MCF 10A (cell line): ENCODE results near the gene ZBTB40. TPM values are rescaled to one million over a fixed set of nuclear protein-coding genes. Genes with fewer than 3 reads are reported as not detected.

Experiments used
- BruUV-seq: library from RNA; stranded (reverse); fragments of 400-500 nt; replicated peaks from 2 replicates; lab custom pipeline; 2021; lab: Mats Ljungman, UMichigan
- CTCF ChIA-PET: fragments of 300-600 bp; sonication (Branson Sonifier 250); formaldehyde crosslinking; extraction: SDS; loops from one replicate; lab custom pipeline; 2021; ENCODE audit warnings: antibody characterized with exemption, inconsistent platforms; lab: Yijun Ruan, JAX
- POLR2A ChIA-PET: fragments of 300-600, 350-650 bp; sonication (Branson Sonifier 250); formaldehyde crosslinking; extraction: SDS; loops from one replicate; lab custom pipeline; 2020; ENCODE audit warnings: antibody characterized with exemption, inconsistent platforms; lab: Yijun Ruan, JAX
- DNase-seq: peaks from one replicate; pipeline ENCODE4 v3.0.0-alpha.2; 2018; ENCODE audit not compliant: unreplicated experiment
- H3K27ac Mint-ChIP-seq: one replicate; pipeline ENCODE4 v1.8.0; 2022; ENCODE audit warnings: mild to moderate bottlenecking, low read depth, mixed read lengths; ENCODE audit not compliant: unreplicated experiment
- H3K27me3 Mint-ChIP-seq: one replicate; pipeline ENCODE4 v1.8.0; 2022; ENCODE audit warnings: mixed read lengths; ENCODE audit not compliant: insufficient read depth, unreplicated experiment
- H3K36me3 Mint-ChIP-seq: one replicate; pipeline ENCODE4 v1.8.0; 2022; ENCODE audit warnings: mild to moderate bottlenecking, moderate library complexity, mixed read lengths; ENCODE audit not compliant: insufficient read depth, unreplicated experiment
- H3K4me1 Mint-ChIP-seq: one replicate; pipeline ENCODE4 v1.8.0; 2022; ENCODE audit warnings: mixed read lengths; ENCODE audit not compliant: insufficient read depth, unreplicated experiment
- H3K4me3 Mint-ChIP-seq: one replicate; pipeline ENCODE4 v1.8.0; 2022; ENCODE audit warnings: mild to moderate bottlenecking, moderate library complexity, mixed read lengths; ENCODE audit not compliant: unreplicated experiment
- H3K9me3 Mint-ChIP-seq: one replicate; pipeline ENCODE4 v1.8.0; 2022; ENCODE audit warnings: mixed read lengths; ENCODE audit not compliant: unreplicated experiment
- CTCF ChIP-seq: fragments of 200-600 bp; IDR thresholded peaks from one replicate; pipeline ENCODE4 v1.8.0; 2022; ENCODE audit warnings: antibody characterized with exemption, mild to moderate bottlenecking; ENCODE audit not compliant: unreplicated experiment
- intact Hi-C: fragments of 100-400 bp; cut with micrococcal nuclease; formaldehyde crosslinking; loops from 2 replicates; pipeline ENCODE4 v1.14.1; 2022
- total RNA-seq: library from RNA; stranded (reverse); gene quantifications from 2 replicates; pipeline ENCODE4 v1.2.3, GENCODE V29; 2022

Gene ZBTB40
- total RNA-seq, 1 experiment from 2014 or later = 20.4 TPM

DNA sequence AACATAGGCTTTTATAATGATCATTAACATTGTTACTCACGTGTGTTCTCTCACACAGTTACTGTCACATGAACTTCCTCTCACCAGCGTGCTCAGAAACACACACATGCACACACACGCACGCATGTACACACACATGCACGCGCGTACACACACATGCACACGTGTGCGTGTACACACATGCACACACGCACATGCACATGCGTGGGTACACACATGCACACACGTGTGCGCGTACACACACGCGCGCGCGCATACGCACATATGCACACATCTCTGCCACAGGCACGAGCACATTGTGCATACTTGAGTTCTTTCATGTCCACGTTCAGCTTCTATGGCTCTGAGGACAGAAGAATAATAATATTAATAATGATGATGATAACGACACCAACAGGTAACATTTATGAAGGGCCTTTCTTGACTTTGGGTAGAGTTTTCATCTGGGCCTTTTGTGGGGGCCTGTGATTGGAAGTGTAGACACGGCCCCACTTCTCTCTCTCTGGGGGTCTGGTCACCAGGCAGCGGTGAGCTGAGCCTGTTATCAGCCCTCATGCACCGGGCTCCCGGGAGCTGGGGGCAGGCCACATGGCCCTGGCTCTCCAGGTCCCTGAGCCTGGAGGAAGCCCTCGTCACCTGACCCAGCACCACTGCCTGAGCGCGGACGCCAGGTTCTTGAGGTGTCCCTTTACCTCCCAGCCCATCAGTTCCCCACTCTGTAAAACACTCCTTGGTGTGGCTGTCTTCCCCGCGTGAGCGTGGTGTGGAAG is 118.7 kb downstream of the ZBTB40 start:
- no peak for DNase-seq
- Mint-ChIP-seq H3K4me3 (no peak overlapping the region), H3K4me1 (no peaks in the 10 kb centered on the region), H3K9me3 (no peaks in the 10 kb centered on the region), H3K27ac (no peak overlapping the region), H3K27me3 (peaks cover 30% of the 10 kb centered on the region), H3K36me3 (peaks cover 6% of the 10 kb centered on the region)
- BruUV-seq = no TSS peak
- ChIA-PET POLR2A (no interaction called here), CTCF (no interaction called here)
- TF ChIP-seq CTCF = no peak
- intact Hi-C loops = no loop called here

- no peak for DNase-seq
- Mint-ChIP-seq H3K4me1 (no peaks in the 10 kb centered on the region), H3K27me3 (peaks cover 35% of the 10 kb centered on the region), H3K4me3 (no peak overlapping the region), H3K9me3 (peaks cover 8% of the 10 kb centered on the region), H3K36me3 (no peaks in the 10 kb centered on the region), H3K27ac (no peak overlapping the region)
- CTCF ChIA-PET = no interaction called here
- BruUV-seq = no TSS peak
- POLR2A ChIA-PET = no interaction called here
- TF ChIP-seq CTCF = no peak
- intact Hi-C loops = no loop called here
Measured at GRCh38 chr1:22572818-22573217, 121.2 kb downstream of the ZBTB40 start.

DNA sequence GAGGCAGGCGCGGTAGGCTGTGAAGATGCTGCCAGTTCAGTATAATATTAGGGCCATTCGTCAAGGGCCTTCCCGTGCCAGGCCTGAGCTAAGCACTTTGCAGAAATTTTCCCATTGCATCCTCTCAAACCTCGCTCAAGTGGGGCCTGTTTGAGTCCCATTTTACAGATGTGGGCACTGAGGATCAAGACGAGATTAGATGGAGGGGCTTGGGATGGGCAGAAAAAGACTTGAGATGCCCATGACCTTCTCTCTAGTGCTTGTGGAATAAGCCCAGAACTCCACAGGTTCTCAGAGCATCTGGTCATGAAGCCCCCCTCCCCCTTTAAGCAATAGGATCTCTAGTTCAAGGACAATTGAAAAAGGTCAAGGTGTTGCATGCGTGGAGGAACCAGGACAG is 121.6 kb downstream of the ZBTB40 start:
- Mint-ChIP-seq H3K9me3 (peaks cover 11% of the 10 kb centered on the region), H3K27me3 (peaks cover 35% of the 10 kb centered on the region), H3K4me3 (no peak overlapping the region), H3K4me1 (no peaks in the 10 kb centered on the region), H3K27ac (no peak overlapping the region), H3K36me3 (no peaks in the 10 kb centered on the region)
- no peak for DNase-seq
- TF ChIP-seq CTCF = no peak
- intact Hi-C loops = no loop called here
- no TSS peak for BruUV-seq
- CTCF ChIA-PET = no interaction called here
- POLR2A ChIA-PET = no interaction called here

GRCh38 chr1:22575532-22576149 is 124.0 kb downstream of the ZBTB40 start:
- POLR2A ChIA-PET = no interaction called here
- Mint-ChIP-seq H3K27me3 (peaks cover 35% of the 10 kb centered on the region), H3K9me3 (peaks cover 11% of the 10 kb centered on the region), H3K4me3 (no peak overlapping the region), H3K27ac (no peak overlapping the region), H3K36me3 (no peaks in the 10 kb centered on the region), H3K4me1 (no peaks in the 10 kb centered on the region)
- no peak for DNase-seq
- CTCF ChIA-PET = no interaction called here
- intact Hi-C loops = no loop called here
- TF ChIP-seq CTCF = no peak
- BruUV-seq = no TSS peak
